ENCODE measurements around the gene LXN.

Gene LXN

GRCh38 chr3:158649791-158650190 lies 22.7 kb downstream of the LXN start:
- no peak overlapping the region for H3K4me3 ChIP-seq (ENCODE audit: low read length)
- TF ChIP-seq ZNF274 (IDR thresholded peaks at IDR 0.05; ENCODE audit: low read depth, low read length) = no peak

- TF ChIP-seq ZNF274 (IDR thresholded peaks at IDR 0.05; ENCODE audit: low read depth, low read length) = no peak
- H3K4me3 ChIP-seq (ENCODE audit: low read length) = peak within 1 kb of the TSS; percentile 90
These were observed 28.0 kb downstream of the LXN start, which contains the start of gene GFM1 for GRCh38 chr3:158644345-158644908. GFM1 (plus strand) TSS chr3:158644527; CDS start chr3:158644635, 108 bp downstream.

DNA sequence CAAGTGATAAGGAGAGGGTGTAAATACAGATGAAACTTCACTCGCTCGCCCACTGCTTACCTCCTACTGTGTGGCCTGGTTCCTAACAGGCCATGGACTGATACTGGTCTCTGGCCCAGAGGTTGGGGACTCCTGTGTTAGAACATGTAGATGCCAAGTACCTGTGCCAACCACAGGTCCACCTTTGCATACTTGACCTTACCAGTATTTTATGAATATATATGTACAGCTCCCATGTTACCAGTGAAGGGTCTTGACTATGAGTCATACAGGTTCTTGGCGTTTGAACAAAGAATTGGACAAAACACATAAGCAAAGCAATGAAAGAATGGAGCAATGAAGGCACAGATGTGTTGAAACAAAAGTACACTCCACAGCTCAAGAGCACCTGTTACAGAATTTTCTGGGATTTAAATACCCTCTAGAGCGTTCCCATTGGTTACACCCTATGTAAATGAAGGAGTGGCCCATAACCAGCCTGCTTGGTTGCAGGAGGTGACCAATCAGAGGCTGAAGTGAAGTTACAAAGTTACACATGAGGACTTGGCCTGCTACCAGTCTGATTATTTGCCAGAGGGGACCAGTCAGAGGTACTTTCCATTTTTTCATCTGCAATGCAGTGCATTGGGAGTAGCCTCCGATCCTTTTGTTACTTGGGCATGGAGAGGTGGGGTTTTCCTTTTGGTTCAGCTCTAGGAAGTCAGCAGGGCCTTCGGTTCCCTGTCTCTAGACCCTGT lies 29.8 kb downstream of the LXN start:
- no peak overlapping the region for H3K4me3 ChIP-seq (ENCODE audit: low read length)
- TF ChIP-seq ZNF274 (IDR thresholded peaks at IDR 0.05; ENCODE audit: low read depth, low read length) = no peak

DNA sequence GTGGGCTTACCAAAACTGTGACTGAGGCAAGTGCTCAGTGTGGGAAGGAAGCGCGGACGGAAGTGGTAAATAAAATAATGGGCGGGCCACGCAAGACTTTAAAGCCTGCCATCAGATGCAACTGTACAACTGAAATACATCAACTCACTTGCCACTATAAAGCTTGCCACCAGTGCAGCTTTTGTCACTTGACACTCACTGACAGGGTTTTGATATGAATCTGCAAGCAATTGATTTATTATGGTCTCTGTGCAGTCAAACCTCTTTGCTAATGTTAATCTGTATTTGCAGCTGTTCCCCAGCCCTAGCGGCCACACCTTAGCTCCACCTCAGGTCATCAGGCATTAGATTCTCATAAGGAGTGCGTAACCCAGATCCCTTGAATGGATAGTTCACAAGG lies 30.4 kb downstream of the LXN start:
- H3K4me3 ChIP-seq (ENCODE audit: low read length) = no peak overlapping the region
- TF ChIP-seq ZNF274 (IDR thresholded peaks at IDR 0.05; ENCODE audit: low read depth, low read length) = no peak

DNA sequence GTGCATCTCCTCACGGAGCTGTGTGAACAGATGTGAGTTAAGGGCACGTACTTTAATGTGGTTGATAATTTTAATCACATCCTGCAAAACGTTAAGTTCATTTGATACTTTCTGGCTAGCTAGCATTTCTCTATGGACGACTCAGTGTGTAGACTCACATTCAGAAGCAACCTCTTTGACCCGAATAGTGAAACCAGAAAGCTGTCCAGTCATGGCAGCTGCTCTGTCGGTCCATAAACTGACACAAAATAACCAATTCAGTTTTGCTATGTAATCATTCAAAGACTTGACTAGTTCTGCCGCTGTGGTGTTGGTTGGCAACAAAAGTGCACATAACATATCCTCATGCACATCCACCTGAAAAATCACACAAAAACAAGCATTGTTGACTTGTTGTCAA lies 31.8 kb downstream of the LXN start:
- no peak for TF ChIP-seq ZNF274 (IDR thresholded peaks at IDR 0.05; ENCODE audit: low read depth, low read length)
- H3K4me3 ChIP-seq (ENCODE audit: low read length) = no peak overlapping the region

DNA sequence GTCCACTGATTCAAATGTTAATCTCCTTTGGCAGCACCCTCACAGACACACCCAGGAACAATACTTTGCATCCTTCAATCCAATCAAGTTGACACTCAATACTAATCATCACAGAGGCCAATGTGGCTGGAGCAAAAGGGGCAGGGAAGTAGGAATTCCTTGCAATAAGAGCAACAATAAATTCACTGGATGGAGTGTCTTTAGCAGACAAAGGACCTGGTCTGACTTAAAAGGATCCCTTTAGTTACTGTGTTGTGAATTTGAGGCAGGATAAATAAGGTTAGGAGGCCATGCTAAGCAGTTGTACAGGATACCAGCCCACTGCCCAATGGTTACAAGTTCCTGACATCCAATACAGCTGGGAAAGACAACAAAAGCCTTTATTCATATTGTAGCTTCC lies 40.5 kb downstream of the LXN start:
- no peak overlapping the region for H3K4me3 ChIP-seq (ENCODE audit: low read length)
- TF ChIP-seq ZNF274 (IDR thresholded peaks at IDR 0.05; ENCODE audit: low read depth, low read length) = no peak

DNA sequence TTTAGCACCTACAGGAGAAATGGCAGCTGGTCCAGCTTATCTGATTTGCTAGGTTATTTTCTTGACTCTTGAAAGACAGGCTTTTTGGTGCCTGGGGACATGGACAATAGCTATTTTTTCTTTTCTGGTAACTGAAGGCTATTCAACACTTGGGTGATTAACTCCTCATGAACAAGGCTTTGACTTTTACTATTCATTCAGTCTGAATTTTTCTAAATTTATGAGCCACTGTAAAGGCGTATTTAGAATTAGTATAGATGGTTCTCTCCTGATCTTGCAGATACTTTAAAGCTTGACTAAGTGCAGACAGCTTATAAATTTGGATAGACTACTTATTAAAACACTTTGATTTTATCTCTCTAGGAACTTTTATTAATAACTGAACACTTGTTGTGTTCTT lies 46.6 kb downstream of the LXN start:
- TF ChIP-seq ZNF274 (IDR thresholded peaks at IDR 0.05; ENCODE audit: low read depth, low read length) = no peak

GRCh38 chr3:158617982-158618875 lies 54.2 kb downstream of the LXN start:
- no peak overlapping the region for H3K4me3 ChIP-seq (ENCODE audit: low read length)
- no peak for TF ChIP-seq ZNF274 (IDR thresholded peaks at IDR 0.05; ENCODE audit: low read depth, low read length)

More for the DNA sequence above, 46.6 kb downstream of the LXN start:
- no peak overlapping the region for H3K4me3 ChIP-seq (ENCODE audit: low read length)
